ENCODE results near the gene KRTAP10-7.

- no peak for TF ChIP-seq CTCF (IDR thresholded peaks at IDR 0.05; ENCODE audit: insufficient read depth, low read length, poor library complexity, severe bottlenecking)
- TF ChIP-seq EZH2phosphoT487 (conservative IDR thresholded peaks at IDR 0.05; ENCODE audit: low read length): no peak
Measured at GRCh38 chr21:44598061-44598460, 2.3 kb upstream of the KRTAP10-7 start.
